IPS-18a (cell line): ENCODE results near the gene CDK5RAP2.

Source experiments
- H3K27ac ChIP-seq: one replicate; pipeline ENCODE4 v1.5.1; 2013; ENCODE audit warnings: low read length
- H3K27me3 ChIP-seq: one replicate; pipeline ENCODE4 v1.6.1; 2013; ENCODE audit warnings: mild to moderate bottlenecking, low read length; ENCODE audit not compliant: control insufficient read depth, insufficient read depth
- H3K36me3 ChIP-seq: one replicate; pipeline ENCODE4 v1.6.1; 2013; ENCODE audit warnings: low read depth, low read length; ENCODE audit not compliant: control insufficient read depth
- H3K4me1 ChIP-seq: one replicate; pipeline ENCODE4 v1.6.1; 2013; ENCODE audit warnings: low read depth, low read length; ENCODE audit not compliant: control insufficient read depth
- H3K4me3 ChIP-seq: one replicate; pipeline ENCODE4 v1.5.1; 2013; ENCODE audit warnings: low read length
- H3K9ac ChIP-seq: one replicate; pipeline ENCODE4 v1.6.1; 2013; ENCODE audit warnings: mild to moderate bottlenecking, low read length, moderate library complexity
- H3K9me3 ChIP-seq: one replicate; pipeline ENCODE4 v1.6.1; 2013; ENCODE audit warnings: low read depth, low read length; ENCODE audit not compliant: control insufficient read depth

CDK5RAP2 gene

DNA sequence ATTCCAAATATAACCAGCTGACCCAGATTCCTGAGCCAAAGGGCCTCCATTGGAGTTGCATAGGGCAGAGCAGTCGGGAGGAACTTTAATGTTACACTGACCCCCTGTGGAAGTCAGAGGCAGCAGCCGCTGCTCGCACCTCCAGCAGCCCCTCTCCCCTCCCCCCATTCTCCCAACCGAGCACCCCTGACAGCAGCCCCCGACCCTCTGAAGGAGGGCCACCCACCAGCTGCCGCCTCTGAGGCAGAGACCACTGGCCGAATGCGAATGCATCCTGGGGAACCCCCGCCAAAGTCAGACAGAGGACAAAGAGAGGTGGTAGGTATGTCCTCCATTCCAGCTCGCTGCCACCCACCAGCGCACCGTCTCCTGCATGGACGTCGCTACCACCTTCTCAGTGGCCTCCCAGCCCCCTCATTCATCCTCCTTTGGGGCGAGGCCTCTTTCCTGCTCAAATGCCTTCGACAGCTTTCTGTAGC, 231.0 kb downstream of the CDK5RAP2 start:
- Histone ChIP-seq H3K27me3 (no peaks in the 10 kb centered on the region), H3K9me3 (no peaks in the 10 kb centered on the region), H3K36me3 (no peaks in the 10 kb centered on the region), H3K9ac (no peak overlapping the region), H3K27ac (no peak overlapping the region), H3K4me3 (peak overlapping the region; percentile 15), H3K4me1 (peaks cover 4% of the 10 kb centered on the region)

DNA sequence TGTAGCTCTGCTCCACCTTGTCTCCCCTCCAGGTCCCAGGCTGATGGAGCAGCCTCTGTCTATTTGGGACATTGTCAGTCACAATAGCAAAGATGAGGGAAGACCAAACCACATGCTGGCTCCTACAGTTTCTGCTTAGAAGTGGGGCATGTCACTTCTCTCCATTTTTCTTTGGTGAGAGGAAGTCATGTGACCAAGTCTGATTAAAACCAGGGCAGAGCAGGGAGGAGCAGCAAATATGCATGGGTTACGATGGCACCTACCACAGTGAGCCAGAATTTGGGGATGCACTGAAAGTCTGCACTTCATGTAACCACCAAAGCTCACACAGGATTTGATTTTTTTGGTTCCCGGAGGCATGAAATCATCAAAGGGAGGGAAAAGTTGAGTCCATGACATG, 234.6 kb downstream of the CDK5RAP2 start:
- H3K27me3 ChIP-seq, result no peaks in the 10 kb centered on the region
- H3K36me3 ChIP-seq, result no peaks in the 10 kb centered on the region
- H3K9me3 ChIP-seq, result no peaks in the 10 kb centered on the region
- H3K9ac ChIP-seq, result no peak overlapping the region
- H3K4me3 ChIP-seq, result no peak overlapping the region
- no peak overlapping the region for H3K27ac ChIP-seq
- H3K4me1 ChIP-seq, result peaks cover 4% of the 10 kb centered on the region

DNA sequence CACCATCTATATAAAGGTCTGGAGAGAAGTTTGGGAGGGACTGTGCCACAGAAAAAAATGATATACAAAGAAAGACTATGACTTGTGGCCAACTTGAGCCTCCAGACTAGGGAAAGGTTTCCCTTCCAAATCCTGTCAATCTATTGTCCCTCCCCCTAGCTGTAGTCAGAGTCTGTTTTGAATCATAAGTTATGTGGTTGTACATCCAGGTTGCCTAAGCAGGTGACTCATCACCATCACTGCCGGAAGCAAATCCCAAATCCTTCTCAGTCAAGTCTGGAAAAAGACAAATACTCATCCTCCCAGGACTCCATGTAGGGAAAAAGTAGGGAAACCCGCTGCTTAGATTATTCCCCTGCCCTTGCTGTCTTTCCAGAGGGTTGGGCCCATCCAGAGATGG, 235.7 kb downstream of the CDK5RAP2 start:
- no peak overlapping the region for H3K27ac ChIP-seq

DNA sequence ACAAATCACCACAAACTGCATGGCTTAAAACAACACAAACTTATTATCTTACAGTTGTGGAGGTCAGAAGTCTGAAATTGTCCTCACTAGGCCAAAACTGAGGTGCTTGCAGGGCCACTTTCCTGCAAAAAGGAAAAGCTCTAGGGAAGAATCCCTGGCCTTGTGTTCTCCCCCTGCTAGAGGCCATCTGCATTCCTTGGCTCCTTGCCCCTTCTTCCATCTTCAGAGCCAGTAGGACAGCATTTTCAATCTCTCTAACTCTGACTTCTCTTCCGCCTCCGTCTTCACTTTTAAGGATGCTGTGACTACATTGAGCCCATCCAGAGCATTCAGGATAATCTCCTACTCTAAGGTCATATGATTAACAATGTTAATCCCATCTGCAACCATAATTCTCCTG, 236.6 kb downstream of the CDK5RAP2 start:
- no peak overlapping the region for H3K27ac ChIP-seq
- no peak overlapping the region for H3K4me3 ChIP-seq
- H3K4me1 ChIP-seq, result peaks cover under 1% of the 10 kb centered on the region
- H3K9me3 ChIP-seq, result no peaks in the 10 kb centered on the region
- H3K9ac ChIP-seq, result no peak overlapping the region
- H3K27me3 ChIP-seq, result no peaks in the 10 kb centered on the region
- H3K36me3 ChIP-seq, result no peaks in the 10 kb centered on the region

More for the DNA sequence above, 235.7 kb downstream of the CDK5RAP2 start:
- Histone ChIP-seq H3K9ac (no peak overlapping the region), H3K27me3 (no peaks in the 10 kb centered on the region), H3K4me3 (no peak overlapping the region), H3K9me3 (no peaks in the 10 kb centered on the region), H3K36me3 (no peaks in the 10 kb centered on the region), H3K4me1 (peaks cover 4% of the 10 kb centered on the region)
